NCI-H1694 treated with DMSO at 0.1 percent for 48 hours (cell line): Measurements from ENCODE around the gene MRO.
"Not testable (repeated sequence)": the region's sequence is repeated elsewhere in the genome, so short reads cannot be mapped to it uniquely, and the experiment has no call there.

Source experiments
- DNase-seq: peaks from one replicate; lab custom pipeline; 2025; lab: John Stamatoyannopoulos, UW

MRO gene

GRCh38 chr18:50833496-50833895 lies 13.7 kb upstream of the MRO start:
- DNase-seq = not testable (repeated sequence)

- DNase-seq = no peak
Measured at GRCh38 chr18:50832754-50833153, 12.9 kb upstream of the MRO start.

- DNase-seq = no peak
Measured at GRCh38 chr18:50830544-50830943, 10.7 kb upstream of the MRO start.

GRCh38 chr18:50829644-50830043 lies 9.8 kb upstream of the MRO start:
- no peak for DNase-seq

GRCh38 chr18:50826027-50826426 lies 6.2 kb upstream of the MRO start:
- DNase-seq = no peak

- DNase-seq = no peak
Measured at GRCh38 chr18:50825621-50826020, 5.8 kb upstream of the MRO start.

- no peak for DNase-seq
Measured at GRCh38 chr18:50822756-50823155, 2.9 kb upstream of the MRO start.

GRCh38 chr18:50820901-50821520 lies 1.2 kb upstream of the MRO start:
- peak; percentile 4 for DNase-seq

GRCh38 chr18:50819027-50819727 lies 639 bp downstream of the MRO start:
- no peak for DNase-seq

GRCh38 chr18:50816419-50817166 lies 3.2 kb downstream of the MRO start:
- no peak for DNase-seq

GRCh38 chr18:50814395-50814794 lies 5.4 kb downstream of the MRO start:
- no peak for DNase-seq

- no peak for DNase-seq
Measured at GRCh38 chr18:50813353-50813752, 6.5 kb downstream of the MRO start.

GRCh38 chr18:50812834-50813233 lies 7.0 kb downstream of the MRO start:
- DNase-seq = no peak

GRCh38 chr18:50807176-50807575 lies 12.6 kb downstream of the MRO start:
- no peak for DNase-seq

- no peak for DNase-seq
Measured at GRCh38 chr18:50806208-50806616, 13.6 kb downstream of the MRO start.

- DNase-seq = no peak
Measured at GRCh38 chr18:50805732-50806131, 14.1 kb downstream of the MRO start.

- DNase-seq = no peak
Measured at GRCh38 chr18:50803592-50803991, 16.2 kb downstream of the MRO start.

- DNase-seq = no peak
Measured at GRCh38 chr18:50802141-50802540, 17.7 kb downstream of the MRO start.

- DNase-seq = no peak
Measured at GRCh38 chr18:50797142-50797541, 22.7 kb downstream of the MRO start.

- DNase-seq = no peak
Measured at GRCh38 chr18:50796495-50796894, 23.3 kb downstream of the MRO start.

- DNase-seq = no peak
Measured at GRCh38 chr18:50793641-50794565, 25.9 kb downstream of the MRO start.

GRCh38 chr18:50792885-50793284 lies 26.9 kb downstream of the MRO start:
- DNase-seq = no peak
